RWPE2 (cell line): ENCODE data around the gene EPHA2.

Source experiments
- ATAC-seq: fragments of 200-7000 bp; cut with Tn5 transposase; 3 replicates; pipeline ENCODE4 v1.9.1; 2021; ENCODE audit warnings: low read depth
- DNase-seq: peaks from one replicate; pipeline ENCODE4 v3.0.0-alpha.2; 2020; ENCODE audit warnings: low spot score
- H3K27ac ChIP-seq: fragments of 450-650 bp; 2 replicates; pipeline ENCODE4 v1.5.1; 2017; ENCODE audit warnings: mild to moderate bottlenecking; ENCODE audit not compliant: poor library complexity, severe bottlenecking
- H3K27me3 ChIP-seq: fragments of 250-450 bp; sonication (Bioruptor Pico); 2 replicates; pipeline ENCODE4 v1.5.1; 2021; ENCODE audit warnings: mild to moderate bottlenecking, moderate library complexity; ENCODE audit not compliant: insufficient read depth, poor library complexity, severe bottlenecking
- H3K36me3 ChIP-seq: fragments of 250-450 bp; sonication (Bioruptor Pico); 2 replicates; pipeline ENCODE4 v1.5.1; 2020; ENCODE audit warnings: low read depth, mild to moderate bottlenecking, moderate library complexity
- H3K4me1 ChIP-seq: fragments of 250-450 bp; sonication (Bioruptor Pico); 2 replicates; pipeline ENCODE4 v1.5.1; 2021; ENCODE audit warnings: mild to moderate bottlenecking, moderate library complexity; ENCODE audit not compliant: insufficient read depth, poor library complexity, severe bottlenecking
- H3K4me3 ChIP-seq: fragments of 250-450 bp; sonication (Bioruptor Pico); 2 replicates; pipeline ENCODE4 v1.5.1; 2021; ENCODE audit warnings: mild to moderate bottlenecking, moderate library complexity; ENCODE audit not compliant: severe bottlenecking
- H3K9me3 ChIP-seq: fragments of 250-450 bp; sonication (Bioruptor Pico); 2 replicates; pipeline ENCODE4 v1.5.1; 2021; ENCODE audit warnings: mild to moderate bottlenecking, moderate library complexity; ENCODE audit not compliant: severe bottlenecking
- TF ChIP-seq, protein P1 (sequence below): fragments of 450-650 bp; IDR thresholded peaks from one replicate; pipeline ENCODE4 v1.5.1; 2017; ENCODE audit warnings: mild to moderate bottlenecking, moderate library complexity; ENCODE audit not compliant: poor library complexity, severe bottlenecking

The EPHA2 gene

DNA sequence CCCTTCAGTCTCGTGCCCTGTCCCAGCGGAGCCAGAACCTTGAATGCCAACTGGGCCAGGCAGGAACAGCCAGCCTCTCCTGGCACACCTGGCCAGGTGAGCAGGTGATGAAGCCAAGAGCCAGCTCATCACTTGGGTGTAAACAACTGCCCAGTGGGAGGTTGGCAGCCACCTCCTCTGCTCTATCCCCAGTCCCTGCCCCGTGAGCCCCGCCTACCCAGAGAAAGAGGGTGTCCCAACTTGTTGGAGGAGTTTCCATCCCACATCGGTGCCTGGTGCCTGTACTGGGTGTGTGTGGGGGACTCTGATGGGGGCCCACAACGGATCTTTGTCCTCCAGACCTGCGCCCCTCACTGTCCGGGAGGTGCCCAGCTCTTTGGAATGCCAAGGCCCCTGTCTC is 64.6 kb downstream of the EPHA2 start:
- DNase-seq, result no peak
- Histone ChIP-seq H3K4me1 (peaks cover 18% of the 10 kb centered on the region), H3K9me3 (no peaks in the 10 kb centered on the region), H3K36me3 (no peaks in the 10 kb centered on the region), H3K27ac (no peak overlapping the region), H3K4me3 (no peak overlapping the region), H3K27me3 (no peaks in the 10 kb centered on the region)
- TF ChIP-seq, protein P1, sequence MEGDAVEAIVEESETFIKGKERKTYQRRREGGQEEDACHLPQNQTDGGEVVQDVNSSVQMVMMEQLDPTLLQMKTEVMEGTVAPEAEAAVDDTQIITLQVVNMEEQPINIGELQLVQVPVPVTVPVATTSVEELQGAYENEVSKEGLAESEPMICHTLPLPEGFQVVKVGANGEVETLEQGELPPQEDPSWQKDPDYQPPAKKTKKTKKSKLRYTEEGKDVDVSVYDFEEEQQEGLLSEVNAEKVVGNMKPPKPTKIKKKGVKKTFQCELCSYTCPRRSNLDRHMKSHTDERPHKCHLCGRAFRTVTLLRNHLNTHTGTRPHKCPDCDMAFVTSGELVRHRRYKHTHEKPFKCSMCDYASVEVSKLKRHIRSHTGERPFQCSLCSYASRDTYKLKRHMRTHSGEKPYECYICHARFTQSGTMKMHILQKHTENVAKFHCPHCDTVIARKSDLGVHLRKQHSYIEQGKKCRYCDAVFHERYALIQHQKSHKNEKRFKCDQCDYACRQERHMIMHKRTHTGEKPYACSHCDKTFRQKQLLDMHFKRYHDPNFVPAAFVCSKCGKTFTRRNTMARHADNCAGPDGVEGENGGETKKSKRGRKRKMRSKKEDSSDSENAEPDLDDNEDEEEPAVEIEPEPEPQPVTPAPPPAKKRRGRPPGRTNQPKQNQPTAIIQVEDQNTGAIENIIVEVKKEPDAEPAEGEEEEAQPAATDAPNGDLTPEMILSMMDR, result no peak
- peak; percentile 86 for ATAC-seq

DNA sequence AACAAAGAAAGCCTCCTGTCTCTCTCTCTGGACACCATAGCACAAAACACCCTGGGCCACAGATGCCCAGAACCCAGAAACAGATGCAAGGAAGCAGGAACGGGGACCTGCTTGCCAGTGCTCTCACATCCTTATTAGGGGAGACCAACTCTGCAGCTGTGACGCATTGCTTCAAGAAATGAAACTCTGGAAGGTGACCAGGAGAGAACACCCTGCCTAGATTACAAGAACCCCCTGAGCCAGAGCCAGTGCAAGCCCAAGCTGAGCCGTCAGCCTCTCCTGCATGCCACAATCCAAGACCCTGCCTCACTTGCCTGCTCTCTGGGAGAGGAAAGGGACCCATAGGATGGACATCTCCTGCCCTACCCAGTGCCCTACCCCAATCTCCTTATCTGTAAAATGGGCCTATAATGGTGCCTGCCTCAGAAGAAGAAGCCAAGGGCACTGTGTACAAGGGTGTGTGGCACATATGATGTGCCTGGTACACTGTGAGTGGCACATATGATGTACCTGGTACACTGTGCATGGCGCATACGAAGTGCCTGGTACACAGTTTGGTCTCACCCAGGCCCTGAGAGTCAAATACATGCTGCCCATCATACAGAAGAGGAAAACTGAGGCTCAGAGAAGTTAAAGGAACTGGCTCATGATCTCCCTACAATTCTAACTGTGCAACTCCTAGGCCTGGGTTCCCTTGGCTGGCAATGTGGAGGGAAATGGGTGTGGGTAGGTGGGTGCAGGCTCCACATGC is 65.6 kb downstream of the EPHA2 start:
- TF ChIP-seq, protein P1, result no peak
- no peak for ATAC-seq
- Histone ChIP-seq H3K27ac (no peak overlapping the region), H3K27me3 (no peaks in the 10 kb centered on the region), H3K36me3 (no peaks in the 10 kb centered on the region), H3K9me3 (no peaks in the 10 kb centered on the region), H3K4me3 (no peak overlapping the region), H3K4me1 (peaks cover 18% of the 10 kb centered on the region)
- no peak for DNase-seq

DNA sequence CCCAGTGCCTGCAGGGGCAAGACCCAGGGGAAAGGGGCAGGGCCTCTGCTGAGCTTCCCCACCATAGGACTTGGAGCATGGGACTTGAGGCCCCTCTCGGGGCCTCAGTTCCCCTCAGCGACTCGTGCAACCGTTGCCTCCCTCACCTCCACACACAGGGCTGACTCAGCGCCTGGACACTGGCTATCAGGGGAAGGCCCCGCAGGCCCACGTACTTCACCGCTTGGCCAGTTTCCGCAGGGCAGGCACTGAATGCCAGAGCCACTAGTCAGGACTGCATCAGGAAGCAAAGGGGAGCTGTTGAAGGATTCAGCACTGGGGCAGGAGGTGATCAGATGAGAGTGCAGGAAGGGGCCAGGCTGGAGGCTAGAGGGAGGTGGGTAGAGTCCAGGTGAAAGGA is 66.9 kb downstream of the EPHA2 start:
- no peaks in the 10 kb centered on the region for H3K36me3 ChIP-seq
- TF ChIP-seq, protein P1, result no peak
- peaks cover 18% of the 10 kb centered on the region for H3K4me1 ChIP-seq
- H3K4me3 ChIP-seq, result no peak overlapping the region
- H3K9me3 ChIP-seq, result no peaks in the 10 kb centered on the region
- no peaks in the 10 kb centered on the region for H3K27me3 ChIP-seq
- DNase-seq (no peak), ATAC-seq (peak; percentile 91)
- H3K27ac ChIP-seq, result peak overlapping the region; percentile 41

DNA sequence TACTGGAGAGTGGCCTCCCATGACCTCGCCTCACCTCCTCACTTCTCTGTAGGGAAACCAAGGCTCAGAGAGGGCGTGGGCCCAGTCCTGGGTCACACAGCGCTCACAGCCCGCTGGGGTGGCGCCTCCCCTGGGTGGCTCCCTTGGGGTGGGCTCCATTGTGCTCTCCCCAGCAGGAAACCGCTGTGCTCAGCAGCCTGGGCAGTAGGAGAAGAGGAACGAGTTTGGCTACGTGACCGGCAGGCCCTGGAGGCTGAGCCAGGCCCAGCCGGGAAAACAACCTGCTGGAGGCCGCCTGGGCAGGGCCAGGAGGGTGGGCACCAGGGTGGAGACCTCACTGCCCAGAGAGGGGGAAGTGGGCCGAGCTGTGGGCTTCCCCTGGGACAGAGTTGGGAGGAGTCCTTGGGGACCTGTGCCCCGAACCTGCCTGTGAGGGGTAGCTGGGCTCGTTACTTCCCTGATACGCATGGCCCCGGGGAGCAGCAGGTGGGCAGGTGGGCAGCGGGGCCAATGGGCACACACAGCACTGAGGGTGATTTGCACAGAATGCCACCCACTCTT is 67.4 kb downstream of the EPHA2 start:
- H3K4me1 ChIP-seq, result peaks cover 18% of the 10 kb centered on the region
- H3K9me3 ChIP-seq, result no peaks in the 10 kb centered on the region
- H3K27ac ChIP-seq, result peak overlapping the region; percentile 41
- TF ChIP-seq, protein P1, result no peak
- H3K36me3 ChIP-seq, result no peaks in the 10 kb centered on the region
- ATAC-seq (no peak), DNase-seq (no peak)
- H3K4me3 ChIP-seq, result no peak overlapping the region
- H3K27me3 ChIP-seq, result no peaks in the 10 kb centered on the region

DNA sequence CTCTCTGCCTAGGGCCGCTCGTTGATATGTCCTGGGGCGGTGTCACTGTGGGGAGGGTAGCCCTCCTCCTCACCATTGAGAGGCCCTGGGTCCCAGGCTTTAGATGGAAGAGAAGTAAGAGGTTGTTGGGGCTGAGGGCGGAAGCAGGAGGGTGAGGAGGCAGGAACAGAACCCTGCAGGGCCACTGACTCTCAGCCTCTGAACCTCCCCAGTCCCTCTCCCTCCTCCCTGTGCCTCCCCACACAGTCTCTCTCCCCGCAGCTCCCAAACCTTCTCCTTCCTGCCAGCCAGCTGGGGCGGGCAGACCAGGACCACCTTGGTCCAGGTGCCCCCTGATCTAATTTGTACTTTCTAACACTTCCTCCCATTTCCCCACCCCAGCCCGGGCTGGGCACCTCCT is 68.1 kb downstream of the EPHA2 start:
- Histone ChIP-seq H3K27ac (peak overlapping the region; percentile 41), H3K36me3 (no peaks in the 10 kb centered on the region), H3K27me3 (no peaks in the 10 kb centered on the region), H3K9me3 (no peaks in the 10 kb centered on the region), H3K4me3 (no peak overlapping the region), H3K4me1 (peaks cover 18% of the 10 kb centered on the region)
- ATAC-seq, result no peak
- DNase-seq, result no peak
- TF ChIP-seq, protein P1, result no peak
